AG04450 (cell line): Measurements from ENCODE around the gene PNPLA7. TPM values are rescaled to one million over a fixed set of nuclear protein-coding genes. Genes with fewer than 3 reads are reported as not detected.

Experiments used
- CTCF ChIA-PET: fragments of 300-600, 350-600 bp; formaldehyde crosslinking; extraction: SDS; loops from one replicate; lab custom pipeline; 2022; ENCODE audit warnings: antibody characterized with exemption, inconsistent platforms; lab: Charles Lee
- POLR2A ChIA-PET: fragments of 350-600 bp; formaldehyde crosslinking; extraction: SDS; loops from one replicate; lab custom pipeline; 2021; ENCODE audit warnings: antibody characterized with exemption, inconsistent platforms; lab: Yijun Ruan, JAX
- DNase-seq: peaks from one replicate; pipeline ENCODE4 v3.0.0-alpha.2; 2011; ENCODE audit warnings: low read depth, low spot score
- H3K27ac ChIP-seq: one replicate; pipeline ENCODE4 v1.5.1; 2012; ENCODE audit warnings: low read depth, low read length, control low read depth
- H3K27me3 ChIP-seq: one replicate; pipeline ENCODE4 v1.6.0; 2012; ENCODE audit warnings: low read length; ENCODE audit not compliant: control insufficient read depth, insufficient read depth
- H3K4me3 ChIP-seq: 2 replicates; pipeline ENCODE4 v1.5.1; 2011; ENCODE audit warnings: mild to moderate bottlenecking, low read depth, low read length, control low read depth
- H3K9me3 ChIP-seq: 2 replicates; pipeline ENCODE4 v1.5.1; 2012; ENCODE audit warnings: low read length; ENCODE audit not compliant: control insufficient read depth, insufficient read depth
- CTCF ChIP-seq: IDR thresholded peaks from 2 replicates; pipeline ENCODE4 v1.5.1; 2011; ENCODE audit warnings: low read depth, low read length, control low read depth, inconsistent platforms
- polyA plus RNA-seq: library from polyadenylated mRNA; depleted of rRNA; stranded (reverse); fragments of >200 nt; gene quantifications from 2 replicates; pipeline ENCODE4 v1.2.3, GENCODE V29; 2011

Gene PNPLA7
- polyA plus RNA-seq, 1 experiment = 0.26 TPM

- Histone ChIP-seq H3K27ac (no peak overlapping the region), H3K4me3 (no peak overlapping the region), H3K27me3 (no peaks in the 10 kb centered on the region), H3K9me3 (peaks cover 34% of the 10 kb centered on the region)
- ChIA-PET CTCF (no interaction called here), POLR2A (no interaction called here)
- no peak for TF ChIP-seq CTCF
- DNase-seq = no peak
These were observed 43.5 kb downstream of the PNPLA7 start for GRCh38 chr9:137506702-137507171.

- H3K4me3 ChIP-seq = no peak overlapping the region
- H3K27me3 ChIP-seq = no peaks in the 10 kb centered on the region
- H3K27ac ChIP-seq = no peak overlapping the region
- no peak for DNase-seq
- CTCF ChIA-PET = no interaction called here
- POLR2A ChIA-PET = no interaction called here
- TF ChIP-seq CTCF = no peak
- peaks cover 38% of the 10 kb centered on the region for H3K9me3 ChIP-seq
These were observed 43.9 kb downstream of the PNPLA7 start for GRCh38 chr9:137506274-137506673.

GRCh38 chr9:137505421-137506140 lies 44.6 kb downstream of the PNPLA7 start:
- Histone ChIP-seq H3K9me3 (peaks cover 42% of the 10 kb centered on the region), H3K27ac (no peak overlapping the region), H3K4me3 (no peak overlapping the region), H3K27me3 (no peaks in the 10 kb centered on the region)
- POLR2A ChIA-PET = interaction anchor here (1.1 kb wide), 1 partner anchor 25 kb away, joined by 3 read pairs; no protein-coding TSS in a partner anchor
- TF ChIP-seq CTCF = no peak
- no peak for DNase-seq
- CTCF ChIA-PET = interaction anchor here (0.6 to 0.7 kb wide), 2 partner anchors 41 to 736 kb away, joined by 4 read pairs; no protein-coding TSS in a partner anchor

GRCh38 chr9:137504432-137504777 lies 45.8 kb downstream of the PNPLA7 start:
- no peak for TF ChIP-seq CTCF
- no peak overlapping the region for H3K27ac ChIP-seq
- peaks cover 3% of the 10 kb centered on the region for H3K27me3 ChIP-seq
- H3K4me3 ChIP-seq = no peak overlapping the region
- no peak for DNase-seq
- CTCF ChIA-PET = no interaction called here
- POLR2A ChIA-PET = interaction anchor here (1.1 kb wide), 1 partner anchor 27 kb away, joined by 3 read pairs; no protein-coding TSS in a partner anchor
- H3K9me3 ChIP-seq = peaks cover 47% of the 10 kb centered on the region
